ENCODE measurements around the gene ROBO4.

DNA sequence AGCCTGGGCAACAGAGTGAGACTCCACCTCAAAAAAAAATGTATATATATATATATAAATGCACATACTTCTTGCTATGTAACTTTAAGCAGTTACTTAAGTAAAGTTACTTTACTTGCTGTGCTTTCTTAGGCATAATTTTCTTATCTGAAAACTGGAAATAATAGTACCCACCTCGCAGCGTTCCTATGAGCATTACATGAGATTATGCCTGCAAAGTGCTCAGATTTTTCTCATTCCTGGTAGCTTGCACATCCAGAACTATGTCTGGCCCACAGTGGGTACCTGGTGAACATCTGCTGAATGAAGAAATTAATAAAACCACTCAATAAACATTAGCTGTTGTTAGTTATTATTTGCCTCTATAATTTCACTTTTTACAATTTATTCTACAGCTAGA lies 38.5 kb downstream of the ROBO4 start:
- TF ChIP-seq CTCF (IDR thresholded peaks at IDR 0.05) (no peak), POLR2A (IDR thresholded peaks at IDR 0.05) (no peak)
